Fibroblast of skin of left quadriceps (primary cell): ENCODE measurements around the gene GIGYF2.
A peak's percentile ranks its signal among the peaks of the same experiment; 100 is the strongest.
"Not testable (repeated sequence)": the region's sequence is repeated elsewhere in the genome, so short reads cannot be mapped to it uniquely, and the experiment has no call there.

ENCODE experiments used
- DNase-seq, 2 experiments: peaks; one replicate each; pipeline ENCODE4 v3.0.0-alpha.2; 2013; ENCODE audit warnings: low read depth in 2 of 2

GIGYF2 gene

DNA sequence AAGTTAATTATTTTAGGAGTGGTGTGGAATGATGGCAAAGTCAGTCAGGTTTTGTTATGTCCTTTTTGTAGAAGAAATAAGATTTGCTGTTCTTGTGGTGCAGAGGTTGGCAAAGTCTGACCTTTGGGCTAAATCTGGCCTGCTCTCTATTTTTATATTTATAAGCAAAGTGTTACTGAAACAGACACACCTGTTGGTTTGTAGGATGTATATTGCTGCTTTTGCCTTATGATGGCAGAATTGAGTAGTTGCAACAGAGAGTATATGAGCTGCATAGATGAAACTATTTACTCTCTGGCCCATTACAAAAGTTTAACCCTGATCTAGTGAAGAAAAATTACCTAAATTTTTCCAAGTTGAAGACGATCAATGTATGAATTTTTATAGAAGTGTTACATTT is 113.3 kb downstream of the GIGYF2 start:
- DNase-seq: no peak

DNA sequence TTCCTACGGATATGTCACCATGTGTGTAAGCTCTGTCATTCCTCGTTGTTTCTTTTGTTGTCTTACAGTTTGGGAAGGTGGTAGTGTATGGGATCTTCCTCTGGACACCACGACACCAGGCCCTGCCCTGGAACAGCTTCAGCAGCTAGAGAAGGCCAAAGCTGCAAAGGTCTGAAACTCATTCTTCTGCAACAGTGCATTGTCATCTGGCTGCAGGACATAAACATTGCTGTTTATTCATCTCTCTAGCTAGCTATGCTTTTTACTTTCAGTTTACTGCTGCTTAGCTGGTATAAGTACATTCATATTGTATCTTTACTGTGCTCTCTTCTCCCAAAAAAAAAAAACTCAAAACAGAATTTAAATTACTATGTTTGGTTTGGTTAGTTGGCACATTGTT is 118.4 kb downstream of the GIGYF2 start:
- no peak for DNase-seq

DNA sequence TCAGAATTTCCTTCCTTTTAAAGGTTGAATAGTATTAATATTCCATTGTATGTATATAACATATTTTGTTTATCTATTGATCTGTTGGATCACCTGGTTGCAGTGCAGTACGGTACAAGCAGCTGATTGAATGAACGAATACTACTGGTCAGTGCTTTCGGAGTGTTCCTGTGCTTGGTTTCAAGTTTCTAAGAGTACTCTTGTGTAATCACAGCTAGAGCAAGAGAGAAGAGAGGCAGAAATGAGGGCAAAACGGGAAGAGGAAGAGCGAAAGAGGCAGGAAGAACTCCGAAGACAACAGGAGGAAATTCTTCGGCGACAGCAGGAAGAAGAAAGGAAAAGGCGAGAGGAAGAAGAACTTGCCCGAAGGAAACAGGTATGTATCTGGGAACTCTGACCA is 119.5 kb downstream of the GIGYF2 start:
- DNase-seq: no peak

DNA sequence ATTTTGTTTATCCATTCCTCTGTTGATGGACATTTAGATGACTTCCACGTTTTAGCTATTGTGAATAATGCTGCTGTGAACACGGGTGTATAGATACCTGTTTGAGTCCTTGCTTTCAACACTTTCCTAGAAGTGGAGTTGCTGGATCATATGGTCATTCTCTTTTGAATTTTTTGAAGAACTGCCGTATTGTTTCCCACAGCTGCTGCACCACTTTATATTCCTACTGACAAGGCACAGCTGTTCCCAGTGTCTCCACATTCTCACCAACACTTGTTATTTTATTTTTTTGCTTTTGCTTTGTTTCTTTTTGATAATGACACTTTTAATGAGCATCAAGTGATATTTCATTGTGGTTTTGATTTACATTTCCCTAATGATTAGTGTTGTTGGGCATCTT is 120.6 kb downstream of the GIGYF2 start:
- no peak for DNase-seq

DNA sequence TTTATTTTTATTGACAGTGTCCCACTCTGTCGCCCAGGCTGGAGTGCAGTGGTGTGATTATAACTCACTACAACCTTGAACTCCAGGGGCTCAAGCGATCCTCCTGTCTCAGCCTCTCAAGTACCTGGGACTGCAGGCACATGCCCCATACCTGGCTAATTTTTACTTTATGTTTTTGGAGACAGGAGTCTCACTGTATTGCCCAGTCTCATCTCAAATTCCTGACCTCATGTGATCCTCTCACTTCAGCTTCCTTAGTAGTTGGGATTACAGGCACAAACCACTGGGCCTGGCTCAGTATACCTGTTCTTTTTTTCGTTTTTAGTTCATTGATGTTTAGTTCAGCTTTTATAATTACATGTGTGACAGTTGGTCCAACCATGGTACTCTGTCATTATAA is 132.9 kb downstream of the GIGYF2 start:
- DNase-seq: no peak

DNA sequence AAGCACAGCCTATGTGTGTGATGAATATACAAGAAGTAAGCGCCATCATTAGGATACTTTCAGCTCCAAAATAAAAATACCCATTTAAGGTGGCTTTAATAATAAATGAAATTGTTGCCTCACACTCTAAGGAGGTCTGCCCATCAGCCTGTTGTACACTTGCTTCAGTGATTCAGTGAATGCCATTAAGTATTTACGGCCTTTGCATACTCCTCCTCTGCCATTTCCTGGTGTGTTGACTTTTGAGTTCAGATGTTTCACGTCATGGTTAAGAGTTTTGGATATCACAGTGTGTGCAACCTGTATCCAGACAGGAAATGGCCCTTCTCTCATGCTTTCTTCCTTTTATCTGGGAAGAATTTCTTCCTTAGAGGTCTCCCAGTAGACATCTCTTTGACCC is 134.4 kb downstream of the GIGYF2 start:
- no peak for DNase-seq

DNA sequence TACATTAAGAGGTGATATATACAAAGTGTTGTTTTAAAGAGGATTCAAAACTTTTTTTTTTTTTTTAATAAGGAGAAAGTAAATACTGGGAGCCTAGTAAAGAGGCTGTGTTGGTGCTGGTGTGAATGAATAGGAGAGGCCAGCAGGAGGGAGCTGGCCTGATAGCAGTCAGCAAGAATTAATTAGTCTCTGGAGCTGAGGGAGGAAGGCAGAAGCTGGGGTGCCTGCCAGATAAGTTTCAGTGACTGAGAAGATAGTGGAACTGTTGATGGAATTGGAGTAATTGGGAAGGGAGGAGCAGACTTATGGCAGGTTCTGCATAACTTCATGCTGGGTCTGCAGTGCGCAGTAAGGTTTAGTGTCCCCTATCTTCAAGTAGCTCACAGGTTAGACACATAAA is 136.7 kb downstream of the GIGYF2 start:
- no peak for DNase-seq

DNA sequence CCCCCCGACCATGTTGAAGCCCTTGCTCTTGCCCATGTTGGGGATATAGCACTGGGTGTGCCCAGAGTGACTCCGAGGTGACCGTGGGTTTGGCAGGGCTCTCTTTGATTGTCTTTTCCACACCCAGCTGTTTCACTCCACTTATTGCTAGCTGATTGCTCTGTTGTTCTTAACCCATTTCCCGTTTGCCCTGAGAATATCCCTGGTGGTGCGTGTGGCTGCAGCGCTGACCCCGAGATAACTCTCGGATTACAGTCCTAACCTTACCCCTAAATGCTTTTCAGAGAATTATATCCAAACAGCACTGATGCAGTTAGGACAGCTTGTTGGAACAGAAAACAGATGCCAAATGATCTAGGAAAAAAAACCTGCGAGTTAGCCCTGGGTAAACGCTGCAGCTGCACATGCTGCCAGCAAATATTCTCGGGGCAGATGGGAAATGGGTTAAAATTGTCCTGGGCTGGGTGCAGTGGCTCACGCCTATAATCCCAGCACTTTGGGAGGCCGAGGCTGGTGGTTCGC is 138.6 kb downstream of the GIGYF2 start:
- no peak for DNase-seq

DNA sequence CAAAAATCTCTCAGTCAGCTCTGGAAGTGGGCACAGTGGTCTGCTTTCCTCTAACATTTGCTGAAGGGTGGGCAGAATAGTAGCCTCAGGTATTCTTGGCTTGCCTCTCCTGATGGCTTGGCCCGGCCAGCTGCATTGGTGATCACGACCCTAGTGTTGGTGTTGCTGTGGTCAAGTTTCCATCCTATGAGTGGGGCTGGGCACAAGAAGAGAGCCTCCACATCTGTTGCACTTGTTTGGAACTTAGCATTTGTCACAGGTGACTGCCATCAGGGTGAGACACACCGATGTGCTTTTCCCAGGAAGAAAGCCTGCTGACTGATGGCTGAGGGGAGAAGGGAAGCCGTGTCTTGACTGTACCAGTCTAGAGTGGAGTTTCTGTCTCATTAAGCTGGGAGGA is 139.8 kb downstream of the GIGYF2 start:
- no peak for DNase-seq

DNA sequence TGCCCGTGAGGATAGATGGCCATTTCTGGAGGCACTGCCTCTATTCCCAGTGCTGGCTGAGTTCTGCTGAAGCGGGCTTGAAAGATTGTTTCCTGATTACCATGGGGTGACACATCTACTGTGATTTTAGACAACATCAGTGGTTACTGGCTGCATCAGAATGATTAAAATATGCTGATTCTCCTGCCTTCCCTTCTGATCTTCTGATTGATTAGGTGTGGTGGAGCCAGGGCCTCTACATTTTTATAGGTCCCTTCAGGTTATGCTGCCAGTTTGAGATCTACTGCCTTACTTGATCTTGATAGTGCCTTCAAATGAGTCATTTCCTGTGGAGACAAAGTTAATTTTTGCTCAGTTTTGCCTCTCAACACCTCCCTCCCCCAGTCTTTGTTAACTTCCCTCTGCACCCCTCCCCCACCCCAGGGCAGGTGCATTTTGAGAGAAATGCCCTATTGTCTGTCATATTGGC is 141.3 kb downstream of the GIGYF2 start:
- no peak for DNase-seq

DNA sequence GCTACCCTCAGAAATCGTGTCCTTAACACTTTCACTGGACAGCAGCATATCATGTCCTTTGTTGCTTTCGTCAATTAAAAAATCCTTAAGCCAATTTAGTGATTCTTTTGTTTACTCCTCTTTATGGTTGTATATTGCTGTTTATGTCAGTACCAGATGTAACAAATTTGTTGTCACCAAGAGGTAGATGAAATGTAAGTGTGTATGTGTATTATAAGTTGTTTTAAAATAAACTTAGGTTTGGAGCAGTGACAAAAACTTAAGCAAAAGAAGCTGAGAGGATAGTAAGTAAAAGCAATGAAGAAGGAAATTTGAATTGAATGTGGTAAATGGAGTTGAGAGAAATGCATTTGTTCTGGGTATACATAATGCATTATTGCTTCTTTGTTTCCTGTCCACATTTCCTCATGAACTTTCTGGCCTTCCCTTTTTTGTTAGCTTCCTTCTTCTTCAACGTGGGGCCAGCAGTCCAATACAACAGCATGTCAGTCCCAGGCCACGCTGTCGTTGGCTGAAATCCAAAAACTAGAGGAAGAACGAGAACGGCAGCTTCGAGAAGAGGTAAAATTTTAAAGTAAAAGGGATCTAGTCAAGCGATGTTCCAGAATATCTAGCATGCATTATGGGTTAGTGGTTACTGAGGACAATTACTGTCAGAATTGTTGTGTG is 142.4 kb downstream of the GIGYF2 start:
- no peak for DNase-seq

DNA sequence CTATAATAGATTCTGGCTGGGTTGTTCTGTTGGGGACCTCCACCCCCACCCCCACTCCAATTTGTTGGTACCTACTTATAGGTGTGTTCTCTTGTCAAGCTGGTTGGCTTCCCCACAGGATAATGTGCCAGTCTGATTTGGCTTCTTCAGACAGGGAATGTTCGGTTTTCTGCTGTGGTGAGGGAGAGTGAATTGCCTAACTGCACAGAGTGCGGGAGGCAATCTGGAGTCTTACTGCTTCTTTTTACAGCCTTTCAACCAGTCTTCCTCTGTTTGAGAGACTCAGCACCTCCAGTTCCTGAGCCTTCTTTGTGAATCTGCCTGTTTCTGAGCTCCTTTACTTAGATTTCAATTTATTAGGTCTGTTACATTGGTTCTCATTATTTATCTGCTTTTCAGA is 145.6 kb downstream of the GIGYF2 start:
- DNase-seq: no peak

DNA sequence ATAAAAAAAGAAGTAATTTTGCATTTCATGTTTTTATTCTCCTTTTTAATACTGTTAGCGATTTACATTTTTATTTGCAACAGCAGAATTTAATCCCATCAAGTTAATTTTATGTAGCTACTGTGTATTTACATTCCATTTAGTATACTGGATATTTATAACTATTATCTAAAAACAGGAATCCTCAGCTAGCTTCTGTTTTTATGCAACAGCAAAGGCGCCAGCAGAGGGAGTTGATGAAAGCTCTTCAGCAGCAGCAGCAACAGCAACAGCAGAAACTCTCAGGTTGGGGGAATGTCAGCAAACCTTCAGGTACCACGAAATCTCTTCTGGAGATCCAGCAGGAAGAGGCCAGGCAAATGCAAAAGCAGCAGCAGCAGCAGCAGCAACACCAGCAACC is 146.7 kb downstream of the GIGYF2 start:
- DNase-seq: no peak

DNA sequence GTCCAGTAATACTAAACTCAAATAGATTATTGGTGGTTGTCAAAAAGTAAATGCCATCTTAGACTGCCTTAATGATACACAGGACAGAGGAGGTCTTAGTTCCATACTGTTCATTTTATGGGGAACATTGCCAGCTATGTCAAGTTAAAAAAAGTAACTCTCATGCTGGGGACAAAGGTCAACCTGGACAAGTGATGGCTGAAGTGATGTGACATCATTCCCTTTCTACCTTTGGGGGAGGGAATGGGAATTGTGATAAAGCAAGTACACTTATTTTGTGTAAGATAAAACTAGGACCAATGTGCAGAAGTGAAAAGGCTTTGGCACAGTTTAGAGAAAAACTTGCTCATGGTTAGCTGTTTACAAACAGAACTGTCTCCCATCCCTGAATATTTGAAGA is 148.9 kb downstream of the GIGYF2 start:
- DNase-seq: no peak

DNA sequence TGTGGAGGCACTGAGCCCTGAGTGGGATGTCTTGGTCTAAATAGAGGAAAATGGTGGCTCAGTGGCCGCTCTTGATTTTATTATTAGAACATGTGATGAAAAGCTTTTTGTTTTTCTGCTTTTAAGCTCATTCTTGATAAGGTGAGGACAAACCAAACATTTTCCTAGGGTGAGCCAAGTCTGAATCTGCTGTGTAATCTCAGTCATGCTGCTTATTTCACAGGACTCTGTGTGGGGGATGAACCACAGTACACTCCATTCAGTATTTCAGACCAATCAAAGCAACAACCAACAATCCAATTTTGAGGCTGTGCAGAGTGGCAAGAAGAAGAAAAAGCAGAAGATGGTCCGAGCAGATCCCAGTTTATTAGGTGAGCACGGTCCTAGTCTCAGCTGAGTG is 152.9 kb downstream of the GIGYF2 start:
- DNase-seq: no peak

DNA sequence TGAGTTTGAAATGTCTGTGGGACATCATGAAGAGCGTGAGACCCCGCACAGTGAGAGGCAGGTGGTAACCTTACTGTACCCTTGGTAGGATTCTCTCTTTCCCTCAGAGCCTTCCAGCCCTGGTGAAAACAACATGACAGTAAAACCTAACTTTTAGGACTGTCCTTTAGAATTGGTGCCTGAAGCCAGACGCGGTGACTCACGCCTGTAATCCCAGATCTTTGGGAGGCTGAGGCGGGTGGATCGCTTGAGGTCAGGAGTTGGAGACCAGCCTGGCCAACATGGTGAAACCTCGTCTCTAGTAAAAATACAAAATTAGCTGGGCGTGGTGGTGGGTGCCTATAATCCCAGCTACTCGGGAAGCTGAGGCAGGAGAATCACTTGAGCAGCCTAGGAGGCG is 154.9 kb downstream of the GIGYF2 start:
- not testable (repeated sequence) for DNase-seq

DNA sequence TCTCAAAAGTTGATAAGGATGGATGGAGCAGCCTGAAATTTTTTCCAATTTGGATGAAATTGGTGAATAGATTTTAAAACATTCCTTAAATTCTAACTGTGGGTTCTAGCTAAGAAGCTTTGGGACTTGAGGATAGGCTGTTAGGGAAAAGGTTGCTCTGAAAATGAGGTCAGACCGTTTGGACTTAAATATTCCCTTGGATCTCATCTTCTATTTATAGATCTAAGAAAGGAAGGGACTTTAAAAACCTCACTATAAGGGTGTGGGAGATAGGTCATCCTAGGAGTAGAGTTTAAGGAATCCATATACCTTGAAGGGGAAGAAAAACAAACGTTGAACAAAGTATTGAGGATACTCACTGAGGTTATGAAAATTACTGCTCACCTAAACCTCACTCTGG is 155.5 kb downstream of the GIGYF2 start:
- DNase-seq: no peak

DNA sequence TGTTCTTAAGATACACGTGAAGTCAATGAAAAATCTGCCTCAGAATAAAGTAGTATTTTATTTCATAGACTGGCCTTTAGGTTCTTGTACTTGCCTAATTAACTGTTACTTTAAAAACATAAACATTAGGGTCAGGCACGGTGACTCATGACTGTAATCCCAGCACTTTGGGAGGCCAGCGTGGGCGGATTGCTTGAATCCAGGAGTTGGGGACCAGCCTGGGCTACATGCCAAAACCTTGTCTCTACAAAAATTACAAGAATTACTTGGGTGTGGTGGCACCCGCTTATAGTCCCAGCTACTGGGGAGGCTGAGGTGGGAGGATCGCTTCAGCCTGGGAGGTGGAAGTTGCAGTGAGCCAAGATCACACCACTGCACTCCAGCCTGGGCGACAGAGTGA is 157.0 kb downstream of the GIGYF2 start:
- peak; percentile 22 to 24 for DNase-seq

DNA sequence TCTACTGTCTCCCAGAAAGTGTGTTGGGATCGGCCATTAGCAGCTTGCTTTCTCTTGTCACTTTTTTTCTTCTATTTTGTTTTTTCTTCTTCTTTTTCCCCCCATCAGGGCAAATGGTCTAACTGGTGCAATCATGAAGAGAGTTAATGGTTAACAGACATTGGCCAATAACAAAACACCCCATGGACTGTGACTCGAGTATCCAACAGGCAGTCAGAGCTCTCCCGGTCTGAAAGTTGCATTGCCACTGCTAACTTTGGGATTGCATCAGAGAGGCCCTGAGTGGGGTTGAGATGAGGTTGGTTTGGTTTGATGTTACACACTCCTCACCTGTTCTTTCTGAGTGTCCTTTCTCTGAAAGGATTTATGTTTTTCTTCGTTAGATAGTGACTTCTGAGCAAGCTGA is 160.0 kb downstream of the GIGYF2 start:
- DNase-seq: no peak

DNA sequence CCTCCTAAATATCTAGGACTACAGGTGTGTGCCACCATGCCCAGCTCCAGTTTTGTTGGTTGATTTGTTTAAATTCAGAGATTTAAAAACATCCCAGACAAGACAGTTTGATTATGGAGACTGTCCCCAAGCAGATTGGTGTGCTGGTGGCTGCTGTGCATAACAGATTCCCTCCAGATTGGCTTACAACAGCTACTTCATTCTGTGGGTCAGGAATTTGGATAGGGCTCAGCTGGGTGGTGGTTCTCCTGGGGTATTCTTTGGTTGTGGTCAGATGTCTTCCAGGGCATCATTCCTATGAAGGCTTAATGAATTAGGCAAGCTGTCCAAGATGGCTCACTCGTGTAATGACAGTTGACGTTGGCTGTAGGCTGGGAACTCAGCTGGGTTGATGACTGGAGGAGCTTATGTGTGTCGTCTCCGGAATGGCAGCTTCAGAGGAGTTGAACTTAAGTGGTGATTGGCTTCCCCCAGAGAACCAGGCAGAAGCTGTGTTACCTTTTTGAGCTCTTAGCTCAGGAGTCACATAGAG is 162.3 kb downstream of the GIGYF2 start:
- DNase-seq: no peak

DNA sequence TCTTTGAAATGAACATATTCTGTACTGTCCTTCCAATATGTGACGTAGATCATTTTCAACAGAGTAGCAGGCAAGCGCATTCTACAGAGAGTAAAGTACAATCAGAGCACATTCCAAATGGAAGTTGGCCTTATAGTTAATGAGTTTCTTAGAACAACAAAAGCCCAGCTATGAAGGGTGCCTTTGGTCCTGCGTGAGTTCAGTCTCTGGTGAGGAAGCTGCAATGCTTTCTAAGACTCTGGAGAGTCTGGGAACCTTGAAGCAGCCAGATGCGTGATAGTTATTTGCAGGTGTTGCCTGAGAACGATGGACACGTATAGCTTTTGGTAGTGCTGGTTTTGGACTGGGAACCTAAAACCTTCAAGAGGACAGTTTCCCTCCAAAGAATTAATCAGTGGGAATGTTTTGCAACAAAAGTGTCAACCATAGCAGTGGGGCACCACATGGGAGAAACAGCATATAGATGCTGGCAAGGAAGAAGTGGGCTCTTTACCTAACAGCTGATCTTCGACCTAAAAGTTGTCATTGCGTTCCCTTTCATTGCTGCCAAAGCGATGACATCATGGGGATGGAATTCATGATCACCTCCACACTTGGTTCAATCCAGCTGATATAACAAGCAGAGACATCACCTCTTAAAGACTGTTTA is 163.6 kb downstream of the GIGYF2 start:
- DNase-seq: no peak

DNA sequence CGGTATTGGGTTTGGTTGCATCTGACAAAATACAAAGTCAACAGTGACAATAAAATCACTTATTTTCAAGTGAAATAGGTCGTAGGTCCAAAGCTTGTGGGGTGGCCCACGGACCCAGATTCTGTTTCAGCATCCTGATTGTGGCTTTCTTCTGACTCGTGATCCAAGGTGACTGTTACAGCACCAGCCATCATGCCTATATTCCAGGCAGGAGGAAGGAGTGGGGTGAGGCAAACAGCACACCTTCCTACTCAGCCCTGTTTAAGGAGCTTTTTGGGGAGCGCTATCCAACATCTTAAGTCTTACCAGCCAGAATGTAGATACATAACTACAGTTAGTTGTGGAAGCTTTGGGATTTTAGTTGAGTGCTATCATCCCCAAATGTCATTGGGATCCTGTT is 164.2 kb downstream of the GIGYF2 start:
- DNase-seq: no peak

DNA sequence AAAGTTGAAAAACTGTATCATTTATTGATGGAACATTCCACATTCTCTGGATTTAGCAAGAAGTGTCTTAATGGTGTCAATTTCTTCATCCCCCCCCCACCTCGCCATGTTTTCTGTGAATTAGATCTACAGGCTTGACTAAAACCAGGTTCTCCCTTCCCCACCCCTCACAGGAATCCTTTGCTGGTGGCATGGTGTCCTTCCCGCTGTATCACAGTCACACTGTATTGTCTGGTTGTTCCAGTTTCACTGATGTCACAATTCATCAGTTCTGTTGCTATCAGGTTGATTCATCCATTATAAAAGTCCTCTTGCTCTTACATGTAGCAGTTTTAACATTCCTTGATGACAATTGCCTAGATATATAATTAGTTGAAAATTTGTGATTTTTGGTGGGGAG is 166.9 kb downstream of the GIGYF2 start:
- no peak for DNase-seq
